HG03460 (cell line): ENCODE data around the gene EMX2.

ENCODE experiments used
- ATAC-seq: cut with Tn5 transposase; IDR thresholded peaks from one replicate; pipeline ENCODE4 v1.9.1; 2021; ENCODE audit not compliant: unreplicated experiment

Gene EMX2

GRCh38 chr10:117594722-117595121, 52.2 kb downstream of the EMX2 start:
- ATAC-seq = no peak

GRCh38 chr10:117596706-117597105, 54.2 kb downstream of the EMX2 start:
- no peak for ATAC-seq

- ATAC-seq = no peak
These were observed 54.7 kb downstream of the EMX2 start for GRCh38 chr10:117597216-117597615.
